Psoas muscle (tissue), 8 donors: ENCODE data around the gene NR4A2. TPM values are rescaled to one million over a fixed set of nuclear protein-coding genes. Genes with fewer than 3 reads are reported as not detected.

Experiments
- ATAC-seq, 4 donors: fragments of 200-7000 bp; cut with Tn5 transposase; one replicate each; pipeline ENCODE4 v1.9.1; 2020; ENCODE audit warnings: moderate library complexity in 3 of 4, mild to moderate bottlenecking in 2 of 4
- DNase-seq, 2 donors: peaks; one replicate each; pipeline ENCODE4 v3.0.0-alpha.2; 2020
- H3K27ac ChIP-seq: fragments of 200-600 bp; one replicate; pipeline ENCODE4 v1.8.0; 2022
- H3K27me3 ChIP-seq, 3 donors: fragments of 200-600 bp in 1 of 3; one replicate each; pipeline versions ENCODE4 v1.6.1 to v1.8.0; 2013 to 2022; ENCODE audit warnings: low read length in 2 of 3, mild to moderate bottlenecking in 2 of 3, moderate library complexity in 1 of 3; ENCODE audit not compliant: insufficient read depth in 3 of 3
- H3K36me3 ChIP-seq, 2 donors: fragments of 200-600 bp in 1 of 2; one replicate each; pipeline versions ENCODE4 v1.6.1 to v1.8.0; 2013 to 2022; ENCODE audit warnings: low read depth in 1 of 2, mild to moderate bottlenecking in 1 of 2, moderate library complexity in 1 of 2; ENCODE audit not compliant: insufficient read depth in 1 of 2
- H3K4me1 ChIP-seq: fragments of 200-600 bp; one replicate; pipeline ENCODE4 v1.8.0; 2022
- H3K4me3 ChIP-seq: fragments of 200-600 bp; one replicate; pipeline ENCODE4 v1.8.0; 2022; ENCODE audit warnings: mild to moderate bottlenecking
- H3K9me3 ChIP-seq: fragments of 200-600 bp; one replicate; pipeline ENCODE4 v1.8.0; 2022
- CTCF ChIP-seq: fragments of 200-600 bp; IDR thresholded peaks from one replicate; pipeline ENCODE4 v1.8.0; 2022; ENCODE audit warnings: antibody characterized with exemption
- WGBS, 3 donors: extraction: QIAGEN DNeasy Blood & Tissue Kit; methylation state at CpG; one replicate each; pipeline versions ENCODE4 v1.1.6 to v1.1.7; 2013; 5-methylcytosine and 5-hydroxymethylcytosine counted together
- intact Hi-C, 2 donors: fragments of 100-400 bp; cut with DNase I; formaldehyde crosslinking; loops; one replicate each; pipeline versions ENCODE4 v1.11.0 to v1.14.2; 2022
- polyA plus RNA-seq, 3 donors: library from polyadenylated mRNA; stranded (reverse); fragments of 200-250 nt; gene quantifications; one replicate each; pipeline ENCODE4 v1.2.3, GENCODE V29; 2013
- total RNA-seq, 4 donors: library from RNA; stranded (reverse); fragmentation: NEBNext Ultra II Directional in 2 of 4; extraction: Animal tissue kit (Norgen Biotek cat#: 25700) in 2 of 4; gene quantifications; one replicate each; pipeline versions ENCODE4 v1.2.1 to v1.2.4, GENCODE V29; 2021 to 2023
- donor health status: healthy with polysubstance abuse.
- donor health status: DM: no; HTN: no; CAD: no; lungs with moderate emphysema.
- donor health status: Bipolar disorder and iron deficiency.
- donor health status: healthy.
- donor health status: DM: yes; HTN: yes; CAD: no.
- donor health status: DM: no; HTN: no; CAD: no.
- donor health status: DM: no; HTN: no; CAD: no.
- donor health status: DM: yes; HTN: yes; CAD: no.

The NR4A2 gene
- total and polyA plus RNA-seq, 7 donors: 0.31 to 2.3 (median 1.2) TPM

- Histone ChIP-seq H3K9me3 (no peaks in the 10 kb centered on the region), H3K27ac (peak overlapping the region; percentile 93)
These were observed 891 bp upstream of the NR4A2 start for GRCh38 chr2:156333274-156333950.

GRCh38 chr2:156332284-156332533 lies 312 bp downstream of the NR4A2 start:
- intact Hi-C loops: loop anchor here (10.0 kb wide), 2 partner anchors 253 to 563 kb away; no protein-coding TSS in a partner anchor
- peak overlapping the region; percentile 93 for H3K27ac ChIP-seq
- ATAC-seq (no peak), DNase-seq (no peak)
- H3K4me1 ChIP-seq: peaks cover 15% of the 10 kb centered on the region
- H3K36me3 ChIP-seq: peaks cover 0 to 5% of the 10 kb centered on the region in 2 donors
- H3K4me3 ChIP-seq: peak overlapping the region; percentile 78
- 0 to 1% (median 1%) methylated on average over 12 of the region's 12 CpGs for whole genome bisulfite sequencing, 3 donors
- TF ChIP-seq CTCF: no peak
- H3K9me3 ChIP-seq: no peaks in the 10 kb centered on the region
- H3K27me3 ChIP-seq: no peaks in the 10 kb centered on the region

More at GRCh38 chr2:156333274-156333950, 891 bp upstream of the NR4A2 start:
- peak overlapping the region; percentile 78 for H3K4me3 ChIP-seq
- DNase-seq (no peak), ATAC-seq (peak; percentile 1 to 35 (median 13))
- peaks cover 19% of the 10 kb centered on the region for H3K4me1 ChIP-seq
- TF ChIP-seq CTCF: no peak
- intact Hi-C loops: loop anchor here (10.0 kb wide), 2 partner anchors 251 to 561 kb away; no protein-coding TSS in a partner anchor
- no peaks in the 10 kb centered on the region for H3K27me3 ChIP-seq
- WGBS, 3 donors: 0 to 1% (median 1%) methylated on average over 27 to 28 of the region's 28 CpGs
- peaks cover 0 to 5% of the 10 kb centered on the region in 2 donors for H3K36me3 ChIP-seq

GRCh38 chr2:156331572-156332283 lies 793 bp downstream of the NR4A2 start:
- ATAC-seq (peak in 3 of 4 donors; percentile 13 to 29 (median 18)), DNase-seq (peak; percentile 71 to 78)
- Histone ChIP-seq H3K4me3 (peak overlapping the region; percentile 78), H3K36me3 (peaks cover 0 to 5% of the 10 kb centered on the region in 2 donors), H3K27me3 (no peaks in the 10 kb centered on the region), H3K4me1 (peaks cover 15% of the 10 kb centered on the region), H3K27ac (peak overlapping the region; percentile 93), H3K9me3 (no peaks in the 10 kb centered on the region)
- TF ChIP-seq CTCF: no peak
- intact Hi-C loops: loop anchor here (10.0 kb wide), 2 partner anchors 253 to 563 kb away; no protein-coding TSS in a partner anchor
- 5 to 8% (median 5%) methylated on average over 18 of the region's 18 CpGs for WGBS, 3 donors

- H3K27me3 ChIP-seq: no peaks in the 10 kb centered on the region
- no peak for ATAC-seq
- intact Hi-C loops: loop anchor here (10.0 kb wide), 2 partner anchors 255 to 565 kb away; no protein-coding TSS in a partner anchor
These were observed 2.4 kb downstream of the NR4A2 start for GRCh38 chr2:156329927-156330726.

More at GRCh38 chr2:156329927-156330726, 2.4 kb downstream of the NR4A2 start:
- TF ChIP-seq CTCF: no peak
- H3K27ac ChIP-seq: no peak overlapping the region
- peaks cover 4% of the 10 kb centered on the region for H3K4me1 ChIP-seq
- WGBS, 3 donors: 66 to 80% (median 77%) methylated on average over 23 of the region's 23 CpGs
- DNase-seq: no peak
- no peak overlapping the region for H3K4me3 ChIP-seq
- H3K36me3 ChIP-seq: peaks cover 0 to 16% of the 10 kb centered on the region in 2 donors
- H3K9me3 ChIP-seq: no peaks in the 10 kb centered on the region
